SU-DHL-6 (cell line): Measurements from ENCODE around the gene TP53I13.

Source experiments
- H2AFZ ChIP-seq: fragments of 200-600 bp; sonication (generic); 2 replicates; pipeline ENCODE4 v1.6.1; 2014; ENCODE audit warnings: low read depth, mild to moderate bottlenecking, moderate library complexity, mixed read lengths, antibody characterized with exemption, low read length; ENCODE audit not compliant: severe bottlenecking
- H3F3A ChIP-seq: fragments of 200-600 bp; shearing (Covaris generic); 2 replicates; pipeline ENCODE4 v1.6.0; 2016; ENCODE audit warnings: antibody characterized with exemption, mild to moderate bottlenecking; ENCODE audit not compliant: insufficient read depth
- H3K27ac ChIP-seq: fragments of 200-600 bp; sonication (generic); 2 replicates; pipeline ENCODE4 v1.5.1; 2016; ENCODE audit warnings: low read depth, mild to moderate bottlenecking, low read length, moderate library complexity, mixed read lengths
- H3K27me3 ChIP-seq: fragments of 200-600 bp; sonication (generic), shearing (Covaris generic); 2 replicates; pipeline ENCODE4 v1.6.0; 2014; ENCODE audit warnings: mild to moderate bottlenecking, low read length
- H3K36me3 ChIP-seq: fragments of 200-600 bp; sonication (generic); 2 replicates; pipeline ENCODE4 v1.6.1; 2014; ENCODE audit warnings: mild to moderate bottlenecking, low read length, mixed read lengths
- H3K4me2 ChIP-seq: fragments of 300-600, 200-600 bp; shearing (Covaris generic), sonication (generic); 2 replicates; pipeline ENCODE4 v1.6.0; 2014; ENCODE audit warnings: low read length, low read depth, mild to moderate bottlenecking; ENCODE audit not compliant: poor library complexity, severe bottlenecking
- H3K4me3 ChIP-seq: fragments of 200-600 bp; sonication (generic); 2 replicates; pipeline ENCODE4 v1.5.1; 2014; ENCODE audit warnings: antibody characterized with exemption, low read length, mild to moderate bottlenecking, mixed read lengths; ENCODE audit not compliant: insufficient read depth, poor library complexity, severe bottlenecking
- H3K79me2 ChIP-seq: fragments of 200-600 bp; sonication (generic); 2 replicates; pipeline ENCODE4 v1.6.1; 2014; ENCODE audit warnings: mild to moderate bottlenecking, low read length, moderate library complexity; ENCODE audit not compliant: insufficient read depth
- H3K9ac ChIP-seq: fragments of 200-600 bp; sonication (generic); 2 replicates; pipeline ENCODE4 v1.7.0; 2014; ENCODE audit warnings: mild to moderate bottlenecking, low read length
- H3K9me2 ChIP-seq: fragments of 200-600 bp; sonication (generic); replicated peaks from 2 replicates; pipeline ENCODE4 v1.6.1; 2014; ENCODE audit warnings: low read length; ENCODE audit not compliant: insufficient read depth
- H3K9me3 ChIP-seq: fragments of 200-600 bp; sonication (generic); 2 replicates; pipeline ENCODE4 v1.6.1; 2014; ENCODE audit warnings: low read length, mixed read lengths; ENCODE audit not compliant: insufficient read depth
- H4K20me1 ChIP-seq: fragments of 200-600 bp; sonication (generic); 2 replicates; pipeline ENCODE4 v1.6.1; 2014; ENCODE audit warnings: low read depth, mild to moderate bottlenecking, antibody characterized with exemption, low read length, moderate library complexity, mixed read lengths
- EZH2phosphoT487 ChIP-seq: fragments of 200-600 bp; sonication (generic), shearing (Covaris generic); conservative IDR thresholded peaks from 2 replicates; pipeline ENCODE4 v1.6.1; 2018; ENCODE audit warnings: mild to moderate bottlenecking, antibody characterized with exemption, low read length, moderate library complexity, mixed read lengths
- TF ChIP-seq, protein P1 (sequence below): fragments of 200-600 bp; sonication (generic); IDR thresholded peaks from one replicate; pipeline ENCODE4 v1.5.1; 2017; ENCODE audit warnings: antibody characterized with exemption, mild to moderate bottlenecking, low read length, moderate library complexity; ENCODE audit not compliant: insufficient read depth, poor library complexity, severe bottlenecking

Gene TP53I13

DNA sequence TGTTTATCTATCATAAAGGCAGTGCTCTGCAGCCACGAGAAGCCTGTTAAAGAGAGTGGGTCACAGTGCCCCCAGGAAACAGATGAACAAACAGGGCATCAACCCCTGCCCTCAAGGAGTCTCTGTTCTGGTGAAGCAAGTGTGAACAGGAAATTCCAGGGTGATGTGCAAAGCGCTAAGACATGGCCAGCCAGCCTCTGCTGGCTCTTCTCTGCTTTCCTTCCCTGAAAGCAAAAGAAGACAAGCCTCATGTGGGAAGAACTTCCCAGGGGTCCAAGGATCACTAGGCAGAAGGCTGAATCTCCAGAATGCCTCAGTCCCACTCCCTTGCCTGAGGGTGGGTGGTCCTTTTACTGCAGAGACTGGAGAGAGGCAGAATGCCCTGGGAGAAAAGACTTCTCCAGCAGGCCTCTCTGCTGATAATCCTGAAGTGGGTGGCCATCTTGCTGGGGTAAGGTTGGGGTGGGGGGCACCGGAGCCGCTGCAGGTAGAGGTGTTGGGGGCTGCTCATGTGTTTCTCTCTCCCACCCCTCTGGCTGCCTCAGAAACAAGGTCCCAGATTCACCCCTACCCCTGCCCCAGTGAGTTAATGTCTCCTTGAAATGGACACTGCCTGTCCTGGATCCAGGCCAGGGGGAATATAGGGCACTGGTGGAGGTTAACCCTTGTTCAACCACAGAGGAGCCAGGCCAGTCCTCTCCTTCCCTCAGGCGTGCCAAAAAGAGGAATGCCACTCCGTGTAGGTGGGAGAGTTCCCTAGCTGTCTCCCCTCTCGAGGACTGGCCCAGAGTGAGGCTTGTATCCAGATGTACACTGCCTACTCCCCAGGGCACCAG is 26.8 kb downstream of the TP53I13 start:
- Histone ChIP-seq H3K4me3 (no peak overlapping the region), H3K27ac (no peak overlapping the region), H3K27me3 (no peaks in the 10 kb centered on the region), H3K79me2 (no peaks in the 10 kb centered on the region), H3K9me3 (no peaks in the 10 kb centered on the region), H3K4me2 (no peak overlapping the region), H3K9ac (no peak overlapping the region), H3F3A (peaks cover 23% of the 10 kb centered on the region), H4K20me1 (no peaks in the 10 kb centered on the region; the same call in 1 of the 2 replicates), H3K36me3 (no peaks in the 10 kb centered on the region), H2AFZ (no peak overlapping the region), H3K9me2 (no peaks in the 10 kb centered on the region)
- TF ChIP-seq, protein P1, sequence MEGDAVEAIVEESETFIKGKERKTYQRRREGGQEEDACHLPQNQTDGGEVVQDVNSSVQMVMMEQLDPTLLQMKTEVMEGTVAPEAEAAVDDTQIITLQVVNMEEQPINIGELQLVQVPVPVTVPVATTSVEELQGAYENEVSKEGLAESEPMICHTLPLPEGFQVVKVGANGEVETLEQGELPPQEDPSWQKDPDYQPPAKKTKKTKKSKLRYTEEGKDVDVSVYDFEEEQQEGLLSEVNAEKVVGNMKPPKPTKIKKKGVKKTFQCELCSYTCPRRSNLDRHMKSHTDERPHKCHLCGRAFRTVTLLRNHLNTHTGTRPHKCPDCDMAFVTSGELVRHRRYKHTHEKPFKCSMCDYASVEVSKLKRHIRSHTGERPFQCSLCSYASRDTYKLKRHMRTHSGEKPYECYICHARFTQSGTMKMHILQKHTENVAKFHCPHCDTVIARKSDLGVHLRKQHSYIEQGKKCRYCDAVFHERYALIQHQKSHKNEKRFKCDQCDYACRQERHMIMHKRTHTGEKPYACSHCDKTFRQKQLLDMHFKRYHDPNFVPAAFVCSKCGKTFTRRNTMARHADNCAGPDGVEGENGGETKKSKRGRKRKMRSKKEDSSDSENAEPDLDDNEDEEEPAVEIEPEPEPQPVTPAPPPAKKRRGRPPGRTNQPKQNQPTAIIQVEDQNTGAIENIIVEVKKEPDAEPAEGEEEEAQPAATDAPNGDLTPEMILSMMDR: no peak
- TF ChIP-seq EZH2phosphoT487: no peak

DNA sequence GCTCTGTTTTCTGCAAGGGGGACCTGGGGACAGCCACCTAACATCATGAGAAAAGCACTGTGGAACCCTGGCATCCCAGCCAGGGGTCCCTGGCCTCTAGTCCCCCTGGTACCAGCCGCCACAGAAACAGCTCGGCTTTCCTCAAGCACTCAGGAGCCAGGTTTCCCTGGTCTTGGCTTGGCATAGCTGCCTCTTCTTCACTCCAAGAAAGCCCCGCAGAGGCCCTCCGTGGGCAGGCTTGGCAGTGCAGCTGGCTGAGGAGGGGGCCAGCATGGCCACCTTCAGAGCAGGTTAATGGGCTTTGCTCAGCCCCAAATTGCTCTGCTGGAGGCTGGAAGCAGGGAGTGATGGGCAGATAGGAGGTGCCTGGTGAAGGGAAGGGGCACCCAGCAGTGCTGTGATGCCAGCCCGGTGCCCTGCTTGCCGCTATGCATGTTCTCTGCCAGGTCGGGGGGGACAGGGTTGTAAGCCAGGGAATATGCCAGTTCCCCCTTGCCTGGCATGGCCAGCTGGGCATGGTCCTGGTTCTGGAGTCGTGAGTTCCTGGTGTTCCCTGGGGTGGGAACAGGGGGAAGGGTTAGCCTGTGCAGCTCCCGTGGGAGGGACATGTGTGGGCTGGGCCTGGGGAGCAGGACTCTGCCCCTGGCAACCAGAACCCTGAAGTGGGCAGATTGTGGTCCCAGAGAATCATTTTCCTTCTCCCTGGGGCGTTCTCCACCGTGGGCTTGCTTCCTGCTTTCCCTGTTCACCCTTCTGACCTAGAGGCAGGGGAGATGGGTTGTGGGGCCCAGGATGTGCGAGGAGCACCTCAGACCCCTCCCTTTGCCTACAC is 27.7 kb downstream of the TP53I13 start:
- no peak overlapping the region for H3K27ac ChIP-seq
- H3K4me2 ChIP-seq: no peak overlapping the region

DNA sequence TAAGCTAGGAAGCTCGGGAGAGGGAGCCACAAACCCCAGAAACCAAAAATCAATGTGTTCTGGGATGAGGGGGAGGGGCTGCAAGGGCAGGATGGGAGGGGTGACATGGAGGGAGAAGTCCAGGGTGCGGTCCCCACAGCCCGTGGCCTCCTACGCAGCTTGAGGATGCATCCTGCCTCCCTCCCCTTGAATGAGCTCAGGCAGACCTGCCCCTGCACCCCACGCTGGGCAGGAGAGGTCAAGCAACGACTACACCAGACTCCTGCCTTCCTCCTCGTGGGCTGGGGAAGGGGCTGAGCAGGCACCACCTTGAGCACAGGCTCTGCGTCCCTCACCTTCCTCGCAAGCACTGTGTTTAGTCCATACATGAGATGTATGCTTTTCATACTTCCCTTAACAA is 28.3 kb downstream of the TP53I13 start:
- H3K4me3 ChIP-seq: no peak overlapping the region
- H4K20me1 ChIP-seq: no peaks in the 10 kb centered on the region; the same call in 1 of the 2 replicates
- no peaks in the 10 kb centered on the region for H3K9me2 ChIP-seq
- no peak overlapping the region for H2AFZ ChIP-seq
- H3K27ac ChIP-seq: no peak overlapping the region
- no peaks in the 10 kb centered on the region for H3K9me3 ChIP-seq
- TF ChIP-seq EZH2phosphoT487: no peak
- TF ChIP-seq, protein P1: no peak
- H3K27me3 ChIP-seq: no peaks in the 10 kb centered on the region
- no peaks in the 10 kb centered on the region for H3K79me2 ChIP-seq
- H3K36me3 ChIP-seq: no peaks in the 10 kb centered on the region
- H3K9ac ChIP-seq: no peak overlapping the region
- H3F3A ChIP-seq: peaks cover 10% of the 10 kb centered on the region
- no peak overlapping the region for H3K4me2 ChIP-seq

More for the DNA sequence above, 27.7 kb downstream of the TP53I13 start:
- no peak overlapping the region for H3K9ac ChIP-seq
- no peaks in the 10 kb centered on the region for H3K79me2 ChIP-seq
- no peak overlapping the region for H3K4me3 ChIP-seq
- no peaks in the 10 kb centered on the region for H3K9me2 ChIP-seq
- no peaks in the 10 kb centered on the region for H3K27me3 ChIP-seq
- no peaks in the 10 kb centered on the region for H3K9me3 ChIP-seq
- H3K36me3 ChIP-seq: no peaks in the 10 kb centered on the region
- no peaks in the 10 kb centered on the region; the same call in 1 of the 2 replicates for H4K20me1 ChIP-seq
- H3F3A ChIP-seq: peaks cover 14% of the 10 kb centered on the region
- no peak overlapping the region for H2AFZ ChIP-seq
- TF ChIP-seq, protein P1: no peak
- TF ChIP-seq EZH2phosphoT487: no peak
